Uterus (tissue), 4 donors: ENCODE data around the gene PDP2. TPM values are rescaled to one million over a fixed set of nuclear protein-coding genes. Genes with fewer than 3 reads are reported as not detected.

Experiments used
- DNase-seq, 2 donors: peaks; one replicate each; pipeline ENCODE4 v3.0.0-alpha.2; 2019 to 2020
- H3K27ac ChIP-seq, 2 donors: fragments of 200-600 bp; sonication (generic); 1 replicate in 1 of 2; 2 replicates in 1 of 2; pipeline ENCODE4 v1.5.1; 2016 to 2018
- H3K27me3 ChIP-seq, 2 donors: fragments of 200-600 bp; sonication (generic); one replicate each; pipeline ENCODE4 v1.5.1; 2018 to 2019; ENCODE audit warnings: control low read depth in 1 of 2
- H3K36me3 ChIP-seq, 2 donors: fragments of 200-600 bp; sonication (generic); one replicate each; pipeline ENCODE4 v1.5.1; 2019; ENCODE audit warnings: control low read depth in 1 of 2
- H3K4me1 ChIP-seq, 2 donors: fragments of 200-600 bp; sonication (generic); one replicate each; pipeline ENCODE4 v1.5.1; 2018 to 2019; ENCODE audit warnings: control low read depth in 1 of 2
- H3K4me3 ChIP-seq, 2 donors: fragments of 200-600 bp; sonication (generic); 1 replicate in 1 of 2; 2 replicates in 1 of 2; pipeline ENCODE4 v1.5.1; 2018 to 2019; ENCODE audit warnings: mild to moderate bottlenecking in 1 of 2
- H3K9me3 ChIP-seq, 2 donors: fragments of 200-600 bp; sonication (generic); one replicate each; pipeline ENCODE4 v1.5.1; 2019; ENCODE audit warnings: control low read depth in 1 of 2
- CTCF ChIP-seq, 4 experiments: fragments of 200-600 bp in 2 of 4; fragments of 450-650 bp in 2 of 4; sonication (generic) in 2 of 4; IDR thresholded peaks; one replicate each; pipeline ENCODE4 v1.5.1; 2016 to 2019; ENCODE audit warnings: antibody characterized with exemption in 4 of 4, mild to moderate bottlenecking in 2 of 4, moderate library complexity in 1 of 4
- POLR2A ChIP-seq, 2 donors: fragments of 450-650 bp; IDR thresholded peaks; one replicate each; pipeline ENCODE4 v1.6.1; 2016; ENCODE audit warnings: antibody characterized with exemption in 2 of 2, mild to moderate bottlenecking in 1 of 2, moderate library complexity in 1 of 2
- intact Hi-C: fragments of 100-400 bp; cut with DNase I; formaldehyde crosslinking; loops from one replicate; pipeline ENCODE4 v1.15.1; 2023; ENCODE audit warnings: low total_unique reads
- total RNA-seq, 4 donors: library from RNA; depleted of rRNA in 3 of 4; stranded (reverse); fragments of >200 nt in 3 of 4; gene quantifications; one replicate each; pipeline versions ENCODE4 v1.1.0 to v1.2.4, GENCODE V29; 2014 to 2023
- donor health status: DM: yes; HTN: yes; CAD: no.

The PDP2 gene
- total RNA-seq, 4 donors from 2014 or later = 0.77 to 20.5 (median 6.3) TPM

GRCh38 chr16:66915041-66915440 is 34.7 kb downstream of the PDP2 start:
- H3K4me3 ChIP-seq = no peak overlapping the region
- DNase-seq = no peak
- intact Hi-C loops = no loop called here
- H3K27ac ChIP-seq = no peak overlapping the region
- no peaks in the 10 kb centered on the region for H3K27me3 ChIP-seq
- no peaks in the 10 kb centered on the region for H3K9me3 ChIP-seq
- no peaks in the 10 kb centered on the region for H3K36me3 ChIP-seq
- H3K4me1 ChIP-seq = no peaks in the 10 kb centered on the region
- TF ChIP-seq CTCF (IDR thresholded peaks at IDR 0.05) (no peak), POLR2A (IDR thresholded peaks at IDR 0.05) (no peak)

GRCh38 chr16:66916518-66916917 is 36.2 kb downstream of the PDP2 start:
- no peak for DNase-seq
- H3K36me3 ChIP-seq = no peaks in the 10 kb centered on the region
- no peak overlapping the region for H3K27ac ChIP-seq
- no peaks in the 10 kb centered on the region for H3K4me1 ChIP-seq
- intact Hi-C loops = no loop called here
- no peaks in the 10 kb centered on the region for H3K27me3 ChIP-seq
- no peak overlapping the region for H3K4me3 ChIP-seq
- TF ChIP-seq POLR2A (IDR thresholded peaks at IDR 0.05) (no peak), CTCF (IDR thresholded peaks at IDR 0.05) (no peak)
- no peaks in the 10 kb centered on the region for H3K9me3 ChIP-seq

GRCh38 chr16:66917741-66918140 is 37.4 kb downstream of the PDP2 start:
- intact Hi-C loops = no loop called here
- Histone ChIP-seq H3K4me1 (no peaks in the 10 kb centered on the region), H3K4me3 (no peak overlapping the region), H3K9me3 (no peaks in the 10 kb centered on the region), H3K27me3 (no peaks in the 10 kb centered on the region), H3K36me3 (no peaks in the 10 kb centered on the region), H3K27ac (no peak overlapping the region)
- TF ChIP-seq POLR2A (IDR thresholded peaks at IDR 0.05) (no peak), CTCF (IDR thresholded peaks at IDR 0.05) (no peak)
- no peak for DNase-seq

- Histone ChIP-seq H3K4me3 (no peak overlapping the region), H3K36me3 (no peaks in the 10 kb centered on the region), H3K27ac (no peak overlapping the region), H3K27me3 (no peaks in the 10 kb centered on the region), H3K4me1 (no peaks in the 10 kb centered on the region), H3K9me3 (no peaks in the 10 kb centered on the region)
- TF ChIP-seq POLR2A (IDR thresholded peaks at IDR 0.05) (no peak), CTCF (IDR thresholded peaks at IDR 0.05) (no peak)
- intact Hi-C loops = no loop called here
- no peak for DNase-seq
Measured at GRCh38 chr16:66918355-66918754, 38.0 kb downstream of the PDP2 start.

- H3K27me3 ChIP-seq = no peaks in the 10 kb centered on the region
- H3K27ac ChIP-seq = no peak within 1 kb of the TSS
- no peaks in the 10 kb centered on the region for H3K4me1 ChIP-seq
- TF ChIP-seq CTCF (IDR thresholded peaks at IDR 0.05) (no peak), POLR2A (IDR thresholded peaks at IDR 0.05) (no peak)
- intact Hi-C loops = no loop called here
- no peaks in the 10 kb centered on the region for H3K9me3 ChIP-seq
- H3K36me3 ChIP-seq = no peaks in the 10 kb centered on the region
- no peak within 1 kb of the TSS for H3K4me3 ChIP-seq
- no peak for DNase-seq
Measured at GRCh38 chr16:66918803-66919568, 38.7 kb downstream of the PDP2 start, which contains the start of gene CDH16. CDH16 (minus strand) TSS chr16:66918885; CDS start chr16:66918065, 820 bp downstream.
